SK-N-SH (cell line): Measurements from ENCODE around the gene PPP1R17.

ENCODE experiments used
- FOXJ3 ChIP-seq: sonication (generic); formaldehyde crosslinking; IDR thresholded peaks from 2 replicates; pipeline ENCODE4 v1.5.1; 2020; ENCODE audit warnings: mild to moderate bottlenecking, missing genetic modification reagents
- GABPA ChIP-seq: IDR thresholded peaks from 2 replicates; pipeline ENCODE4 v1.4.0; 2012; ENCODE audit warnings: low read depth, mild to moderate bottlenecking
- TF ChIP-seq, protein P1 (sequence below): fragments of 200-600 bp; sonication (generic); IDR thresholded peaks from 2 replicates; pipeline ENCODE4 v1.6.1; 2017; ENCODE audit warnings: antibody characterized with exemption, mild to moderate bottlenecking, moderate library complexity

DNA sequence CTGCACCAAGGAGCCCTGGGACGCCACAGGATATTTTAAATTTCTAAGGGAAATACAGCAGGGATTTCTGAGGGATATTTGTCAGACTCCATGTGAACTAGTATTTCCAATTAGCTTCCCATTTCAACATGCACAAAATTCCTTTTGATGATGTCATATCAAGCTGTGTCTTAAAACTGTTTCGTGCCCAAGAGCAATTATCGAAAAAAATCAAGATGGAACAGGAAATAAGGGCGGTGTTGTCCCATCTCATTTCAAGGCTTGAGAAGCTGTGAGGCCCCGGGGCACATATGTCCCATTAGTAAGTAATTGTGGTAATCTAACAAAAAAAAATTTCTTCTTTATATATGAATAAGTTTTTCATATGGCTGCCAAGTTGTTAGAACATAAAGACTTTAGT lies 47.4 kb downstream of the PPP1R17 start:
- TF ChIP-seq, protein P1, sequence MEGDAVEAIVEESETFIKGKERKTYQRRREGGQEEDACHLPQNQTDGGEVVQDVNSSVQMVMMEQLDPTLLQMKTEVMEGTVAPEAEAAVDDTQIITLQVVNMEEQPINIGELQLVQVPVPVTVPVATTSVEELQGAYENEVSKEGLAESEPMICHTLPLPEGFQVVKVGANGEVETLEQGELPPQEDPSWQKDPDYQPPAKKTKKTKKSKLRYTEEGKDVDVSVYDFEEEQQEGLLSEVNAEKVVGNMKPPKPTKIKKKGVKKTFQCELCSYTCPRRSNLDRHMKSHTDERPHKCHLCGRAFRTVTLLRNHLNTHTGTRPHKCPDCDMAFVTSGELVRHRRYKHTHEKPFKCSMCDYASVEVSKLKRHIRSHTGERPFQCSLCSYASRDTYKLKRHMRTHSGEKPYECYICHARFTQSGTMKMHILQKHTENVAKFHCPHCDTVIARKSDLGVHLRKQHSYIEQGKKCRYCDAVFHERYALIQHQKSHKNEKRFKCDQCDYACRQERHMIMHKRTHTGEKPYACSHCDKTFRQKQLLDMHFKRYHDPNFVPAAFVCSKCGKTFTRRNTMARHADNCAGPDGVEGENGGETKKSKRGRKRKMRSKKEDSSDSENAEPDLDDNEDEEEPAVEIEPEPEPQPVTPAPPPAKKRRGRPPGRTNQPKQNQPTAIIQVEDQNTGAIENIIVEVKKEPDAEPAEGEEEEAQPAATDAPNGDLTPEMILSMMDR, result no peak
- TF ChIP-seq FOXJ3 (CRISPR knock-in tag), result no peak
- no peak for TF ChIP-seq GABPA
